H9 (cell line): ENCODE measurements around the gene BEND5. TPM values are rescaled to one million over a fixed set of nuclear protein-coding genes. Genes with fewer than 3 reads are reported as not detected.

Experiments
- DNase-seq: peaks from one replicate; pipeline ENCODE4 v3.0.0-alpha.2; 2017
- H2AFZ ChIP-seq: one replicate; pipeline ENCODE4 v1.6.1; 2013; ENCODE audit warnings: mild to moderate bottlenecking, low read length, control low read depth, moderate library complexity
- H2AK5ac ChIP-seq: 2 replicates; pipeline ENCODE4 v1.6.1; 2013; ENCODE audit warnings: low read length, control low read depth, mixed read lengths; ENCODE audit not compliant: insufficient read length
- H2BK120ac ChIP-seq: one replicate; pipeline ENCODE4 v1.6.1; 2013; ENCODE audit warnings: low read depth, mild to moderate bottlenecking, low read length, control low read depth, inconsistent platforms; ENCODE audit not compliant: poor library complexity, severe bottlenecking
- H2BK12ac ChIP-seq: 2 replicates; pipeline ENCODE4 v1.6.1; 2013; ENCODE audit warnings: low read length, control low read depth, mixed read lengths, low read depth; ENCODE audit not compliant: insufficient read length
- H2BK15ac ChIP-seq: 2 replicates; pipeline ENCODE4 v1.6.1; 2013; ENCODE audit warnings: low read depth, low read length, control low read depth
- H2BK20ac ChIP-seq: one replicate; pipeline ENCODE4 v1.6.1; 2013; ENCODE audit warnings: low read depth, mild to moderate bottlenecking, low read length, control low read depth, inconsistent platforms; ENCODE audit not compliant: poor library complexity, severe bottlenecking
- H2BK5ac ChIP-seq: 2 replicates; pipeline ENCODE4 v1.6.1; 2013; ENCODE audit warnings: low read length, control low read depth, mixed read lengths; ENCODE audit not compliant: insufficient read length
- H3K14ac ChIP-seq: 2 replicates; pipeline ENCODE4 v1.6.1; 2013; ENCODE audit warnings: low read length, control low read depth; ENCODE audit not compliant: insufficient read depth
- H3K18ac ChIP-seq: 2 replicates; pipeline ENCODE4 v1.6.1; 2013; ENCODE audit warnings: low read depth, mild to moderate bottlenecking, mixed read lengths, low read length, control low read depth; ENCODE audit not compliant: insufficient read length
- H3K23ac ChIP-seq: 2 replicates; pipeline ENCODE4 v1.6.1; 2013; ENCODE audit warnings: low read length, control low read depth, mixed read lengths, low read depth; ENCODE audit not compliant: insufficient read length
- H3K23me2 ChIP-seq: 2 replicates; pipeline ENCODE4 v1.6.1; 2013; ENCODE audit warnings: low read depth, mild to moderate bottlenecking, mixed read lengths, low read length, control low read depth; ENCODE audit not compliant: insufficient read length, poor library complexity, severe bottlenecking
- H3K27ac ChIP-seq: 2 replicates; pipeline ENCODE4 v1.5.1; 2013; ENCODE audit warnings: low read length, control low read depth, mixed read lengths, low read depth; ENCODE audit not compliant: insufficient read length
- H3K27me3 ChIP-seq: 2 replicates; pipeline ENCODE4 v1.6.1; 2013; ENCODE audit warnings: low read length, control low read depth, inconsistent platforms; ENCODE audit not compliant: insufficient read depth
- H3K4ac ChIP-seq: 2 replicates; pipeline ENCODE4 v1.6.1; 2013; ENCODE audit warnings: low read depth, mild to moderate bottlenecking, control low read depth, inconsistent platforms, low read length, moderate library complexity
- H3K4me1 ChIP-seq: 2 replicates; pipeline ENCODE4 v1.6.1; 2013; ENCODE audit warnings: low read length, control low read depth, inconsistent platforms; ENCODE audit not compliant: insufficient read depth
- H3K4me2 ChIP-seq: 2 replicates; pipeline ENCODE4 v1.6.1; 2013; ENCODE audit warnings: low read length, control low read depth, mixed read lengths; ENCODE audit not compliant: insufficient read length, insufficient read depth
- H3K56ac ChIP-seq: 2 replicates; pipeline ENCODE4 v1.6.1; 2013; ENCODE audit warnings: low read depth, mild to moderate bottlenecking, mixed read lengths, low read length, control low read depth; ENCODE audit not compliant: insufficient read length
- H3K79me1 ChIP-seq: 2 replicates; pipeline ENCODE4 v1.6.1; 2013; ENCODE audit warnings: low read depth, mild to moderate bottlenecking, moderate library complexity, low read length, control low read depth, inconsistent platforms; ENCODE audit not compliant: insufficient read depth, poor library complexity, severe bottlenecking
- H3K79me2 ChIP-seq: 2 replicates; pipeline ENCODE4 v1.6.1; 2013; ENCODE audit warnings: low read length, control low read depth, inconsistent platforms; ENCODE audit not compliant: insufficient read depth
- H3K9ac ChIP-seq: 2 replicates; pipeline ENCODE4 v1.6.1; 2013; ENCODE audit warnings: low read length, control low read depth, mixed read lengths; ENCODE audit not compliant: insufficient read length; ENCODE audit errors: extremely low read depth
- H3K9me3 ChIP-seq: one replicate; pipeline ENCODE4 v1.6.1; 2013; ENCODE audit warnings: low read depth, low read length, inconsistent platforms; ENCODE audit not compliant: control insufficient read depth
- H3T11ph ChIP-seq: one replicate; pipeline ENCODE4 v1.6.1; 2013; ENCODE audit warnings: mild to moderate bottlenecking, low read length, control low read depth, inconsistent platforms
- H4K20me1 ChIP-seq: one replicate; pipeline ENCODE4 v1.6.1; 2013; ENCODE audit not compliant: control insufficient read depth, insufficient read length, insufficient read depth
- H4K5ac ChIP-seq: 2 replicates; pipeline ENCODE4 v1.6.1; 2013; ENCODE audit warnings: low read depth, mild to moderate bottlenecking, mixed read lengths, low read length, control low read depth; ENCODE audit not compliant: insufficient read length
- H4K8ac ChIP-seq: replicated peaks from 2 replicates; pipeline ENCODE4 v1.6.1; 2013; ENCODE audit warnings: low read length, control low read depth, mixed read lengths, low read depth; ENCODE audit not compliant: insufficient read length
- H4K91ac ChIP-seq: 2 replicates; pipeline ENCODE4 v1.6.1; 2013; ENCODE audit warnings: low read depth, mild to moderate bottlenecking, moderate library complexity, mixed read lengths, low read length, control low read depth; ENCODE audit not compliant: insufficient read length
- H3K27ac Mint-ChIP-seq, 3 experiments: 2 replicates in 2 of 3; 3 replicates in 1 of 3; pipeline ENCODE4 v1.8.0; 2020 to 2021; ENCODE audit warnings: mixed read lengths in 3 of 3, mild to moderate bottlenecking in 1 of 3, moderate library complexity in 1 of 3
- H3K27me3 Mint-ChIP-seq: 2 replicates; pipeline ENCODE4 v1.8.0; 2021; ENCODE audit warnings: low read depth, mild to moderate bottlenecking, moderate library complexity, mixed read lengths
- H3K36me3 Mint-ChIP-seq, 3 experiments: 2 replicates in 2 of 3; 3 replicates in 1 of 3; pipeline ENCODE4 v1.8.0; 2020 to 2021; ENCODE audit warnings: low read depth in 3 of 3, mixed read lengths in 3 of 3; ENCODE audit not compliant: insufficient read depth in 1 of 3
- H3K4me1 Mint-ChIP-seq, 2 experiments: 2 replicates each; pipeline ENCODE4 v1.8.0; 2020; ENCODE audit warnings: mixed read lengths in 2 of 2
- H3K4me3 Mint-ChIP-seq, 2 experiments: 2 replicates in 1 of 2; 3 replicates in 1 of 2; pipeline ENCODE4 v1.8.0; 2020 to 2021; ENCODE audit warnings: mild to moderate bottlenecking in 2 of 2, mixed read lengths in 2 of 2, moderate library complexity in 1 of 2
- H3K9me3 Mint-ChIP-seq, 2 experiments: 2 replicates in 1 of 2; 3 replicates in 1 of 2; pipeline ENCODE4 v1.8.0; 2020; ENCODE audit warnings: mild to moderate bottlenecking in 2 of 2, mixed read lengths in 2 of 2, moderate library complexity in 1 of 2
- WGBS: extraction: QIAGEN DNeasy Blood & Tissue Kit; methylation state at CpG from one replicate; pipeline ENCODE4 v1.1.7; 2013; ENCODE audit warnings: missing lambda C conversion rate, low lambda C conversion rate, mixed read lengths; ENCODE audit not compliant: insufficient read length; ENCODE audit errors: extremely low coverage; 5-methylcytosine and 5-hydroxymethylcytosine counted together
- total RNA-seq: library from RNA; stranded (reverse); gene quantifications from 2 replicates; pipeline ENCODE4 v1.2.1, GENCODE V29; 2021
- TF ChIP-seq, protein P1 (sequence below): fragments of 200-600 bp; sonication (generic); conservative IDR thresholded peaks from 3 replicates; pipeline ENCODE4 v1.8.0; 2021; ENCODE audit warnings: antibody characterized with exemption, mild to moderate bottlenecking

The BEND5 gene
- total RNA-seq, 1 experiment from 2014 or later: 4.8 TPM

DNA sequence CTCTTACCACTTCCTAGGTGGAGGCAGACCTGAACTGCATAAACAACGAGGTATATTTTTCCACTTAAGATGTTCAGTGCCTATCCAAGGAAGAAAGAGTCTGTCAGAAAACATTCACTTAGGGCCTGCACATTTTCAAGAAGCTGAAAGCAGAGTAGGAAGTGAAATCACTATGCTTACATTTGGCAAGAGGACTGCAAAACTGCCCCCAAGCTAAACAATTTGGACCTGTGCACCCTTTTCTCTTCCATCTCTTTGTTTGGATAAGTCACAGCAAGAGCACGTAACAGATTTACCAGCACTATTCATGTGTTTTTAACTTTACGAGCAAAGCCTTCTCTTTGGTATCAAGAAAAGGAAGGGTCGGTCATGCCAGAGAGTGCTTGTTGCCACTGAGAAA lies 13.2 kb upstream of the BEND5 start:
- Histone ChIP-seq H2BK12ac (no peak overlapping the region), H2AFZ (no peak overlapping the region), H3K27ac (no peak overlapping the region), H3K9ac (no peak overlapping the region), H3K9me3 (no peaks in the 10 kb centered on the region), H2BK5ac (no peak overlapping the region), H3K23me2 (no peaks in the 10 kb centered on the region), H3K79me2 (no peaks in the 10 kb centered on the region), H3T11ph (no peak overlapping the region), H3K14ac (no peak overlapping the region), H2BK20ac (no peak overlapping the region), H4K20me1 (no peaks in the 10 kb centered on the region), H2BK120ac (no peak overlapping the region), H3K79me1 (no peaks in the 10 kb centered on the region), H3K56ac (no peak overlapping the region), H2AK5ac (no peak overlapping the region), H3K23ac (no peak overlapping the region), H4K5ac (no peak overlapping the region), H3K18ac (no peak overlapping the region), H3K4me1 (no peaks in the 10 kb centered on the region), H4K91ac (no peak overlapping the region), H4K8ac (no peak overlapping the region), H3K4me2 (no peak overlapping the region), H2BK15ac (no peak overlapping the region), H3K27me3 (no peaks in the 10 kb centered on the region), H3K4ac (no peak overlapping the region)
- no peak overlapping the region for H3K27ac Mint-ChIP-seq
- no peak for DNase-seq
- WGBS: no CpG with 5 or more reads among the region's 4 CpGs
- H3K9me3 Mint-ChIP-seq: no peaks in the 10 kb centered on the region
- H3K27me3 Mint-ChIP-seq: peaks cover 2% of the 10 kb centered on the region; the same call in 1 of the 2 replicates
- peaks cover 5 to 9% of the 10 kb centered on the region in 2 experiments for H3K4me1 Mint-ChIP-seq
- H3K4me3 Mint-ChIP-seq: no peak overlapping the region
- no peaks in the 10 kb centered on the region for H3K36me3 Mint-ChIP-seq
- TF ChIP-seq, protein P1, sequence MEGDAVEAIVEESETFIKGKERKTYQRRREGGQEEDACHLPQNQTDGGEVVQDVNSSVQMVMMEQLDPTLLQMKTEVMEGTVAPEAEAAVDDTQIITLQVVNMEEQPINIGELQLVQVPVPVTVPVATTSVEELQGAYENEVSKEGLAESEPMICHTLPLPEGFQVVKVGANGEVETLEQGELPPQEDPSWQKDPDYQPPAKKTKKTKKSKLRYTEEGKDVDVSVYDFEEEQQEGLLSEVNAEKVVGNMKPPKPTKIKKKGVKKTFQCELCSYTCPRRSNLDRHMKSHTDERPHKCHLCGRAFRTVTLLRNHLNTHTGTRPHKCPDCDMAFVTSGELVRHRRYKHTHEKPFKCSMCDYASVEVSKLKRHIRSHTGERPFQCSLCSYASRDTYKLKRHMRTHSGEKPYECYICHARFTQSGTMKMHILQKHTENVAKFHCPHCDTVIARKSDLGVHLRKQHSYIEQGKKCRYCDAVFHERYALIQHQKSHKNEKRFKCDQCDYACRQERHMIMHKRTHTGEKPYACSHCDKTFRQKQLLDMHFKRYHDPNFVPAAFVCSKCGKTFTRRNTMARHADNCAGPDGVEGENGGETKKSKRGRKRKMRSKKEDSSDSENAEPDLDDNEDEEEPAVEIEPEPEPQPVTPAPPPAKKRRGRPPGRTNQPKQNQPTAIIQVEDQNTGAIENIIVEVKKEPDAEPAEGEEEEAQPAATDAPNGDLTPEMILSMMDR: no peak
